HCT116 (cell line): ENCODE measurements around the gene TRAK1. TPM values are rescaled to one million over a fixed set of nuclear protein-coding genes. Genes with fewer than 3 reads are reported as not detected.

Source experiments
- ATAC-seq: fragments of 200-7000 bp; cut with Tn5 transposase; 2 replicates; pipeline ENCODE4 v1.9.1; 2020; ENCODE audit warnings: mild to moderate bottlenecking, moderate library complexity
- BruUV-seq: library from RNA; stranded (reverse); fragments of 400-500 nt; replicated peaks from 2 replicates; lab custom pipeline; 2021; lab: Mats Ljungman, UMichigan
- CTCF ChIA-PET: fragments of 300-600 bp; sonication (Branson Sonifier 250); formaldehyde crosslinking; loops from one replicate; lab custom pipeline; 2021; ENCODE audit warnings: antibody characterized with exemption; lab: Charles Lee
- POLR2A ChIA-PET: fragments of 300-600, 350-600 bp; sonication (Branson Sonifier 250); formaldehyde crosslinking; loops from one replicate; lab custom pipeline; 2021; ENCODE audit warnings: antibody characterized with exemption; lab: Charles Lee
- RAD21 ChIA-PET, 2 experiments: fragments of 300-600 bp; sonication (Branson Sonifier 250); formaldehyde crosslinking; loops; one replicate each; lab custom pipeline; 2023; ENCODE audit warnings: low total read pairs in 2 of 2; ENCODE audit not compliant: uncharacterized antibody in 2 of 2, unreplicated experiment in 2 of 2, low non-redundant PET in 1 of 2; lab: Charles Lee
- DNase-seq: peaks from one replicate; pipeline ENCODE4 v3.0.0-alpha.2; 2010; ENCODE audit warnings: low read depth, low spot score
- H2AFZ ChIP-seq: fragments of 200-600 bp; shearing (Covaris generic), sonication (generic); 2 replicates; pipeline ENCODE4 v1.6.1; 2017; ENCODE audit warnings: low read depth, mixed run types, mixed read lengths, antibody characterized with exemption, low read length; ENCODE audit not compliant: poor library complexity, severe bottlenecking
- H3K27ac ChIP-seq: 2 replicates; pipeline ENCODE4 v1.5.1; 2012; ENCODE audit warnings: low read depth, low read length
- H3K27me3 ChIP-seq: fragments of 200-600 bp; sonication (generic); 2 replicates; pipeline ENCODE4 v1.6.1; 2016; ENCODE audit warnings: mixed run types, low read length, mixed read lengths; ENCODE audit not compliant: insufficient read depth
- H3K36me3 ChIP-seq, 2 experiments: fragments of 200-500 bp in 1 of 2; fragments of 200-600 bp in 1 of 2; sonication (Bioruptor generic) in 1 of 2; sonication (generic) in 1 of 2; 2 replicates each; pipeline versions ENCODE4 v1.5.1 to v1.6.1; 2014 to 2016; ENCODE audit warnings: low read length in 2 of 2, inconsistent platforms in 1 of 2, mixed read lengths in 1 of 2, mixed run types in 1 of 2; ENCODE audit not compliant: insufficient read depth in 2 of 2, control insufficient read depth in 1 of 2
- H3K4me1 ChIP-seq, 2 experiments: fragments of 200-600 bp in 1 of 2; sonication (generic) in 1 of 2; 2 replicates each; pipeline versions ENCODE4 v1.5.1 to v1.6.1; 2012 to 2017; ENCODE audit warnings: low read length in 2 of 2, inconsistent platforms in 1 of 2, mild to moderate bottlenecking in 1 of 2, mixed read lengths in 1 of 2, mixed run types in 1 of 2, moderate library complexity in 1 of 2; ENCODE audit not compliant: insufficient read depth in 2 of 2, control insufficient read depth in 1 of 2
- H3K4me2 ChIP-seq: fragments of 200-600 bp; sonication (generic); 2 replicates; pipeline ENCODE4 v1.6.1; 2017; ENCODE audit warnings: mixed run types, low read length, mixed read lengths
- H3K4me3 ChIP-seq, 2 experiments: fragments of 200-600 bp in 1 of 2; sonication (generic) in 1 of 2; replicated peaks in 1 of 2; 2 replicates each; pipeline ENCODE4 v1.5.1; 2011 to 2016; ENCODE audit warnings: low read length in 2 of 2, control low read depth in 1 of 2, low read depth in 1 of 2, mild to moderate bottlenecking in 1 of 2, mixed read lengths in 1 of 2, mixed run types in 1 of 2
- H3K79me2 ChIP-seq: fragments of 200-600 bp; sonication (generic); 2 replicates; pipeline ENCODE4 v1.6.1; 2017; ENCODE audit warnings: mild to moderate bottlenecking, mixed run types, low read length, moderate library complexity, mixed read lengths; ENCODE audit not compliant: insufficient read depth
- H3K9ac ChIP-seq: fragments of 200-600 bp; sonication (generic); 2 replicates; pipeline ENCODE4 v1.6.1; 2016; ENCODE audit warnings: low read length, mixed read lengths
- H3K9me2 ChIP-seq: fragments of 200-600 bp; sonication (generic), shearing (Covaris generic); 2 replicates; pipeline ENCODE4 v1.6.1; 2017; ENCODE audit warnings: mixed run types, mild to moderate bottlenecking, moderate library complexity; ENCODE audit not compliant: insufficient read depth
- H3K9me3 ChIP-seq, 2 experiments: fragments of 200-500 bp in 1 of 2; fragments of 200-600 bp in 1 of 2; sonication (Bioruptor generic) in 1 of 2; sonication (generic) in 1 of 2; 2 replicates each; pipeline ENCODE4 v1.6.1; 2014 to 2017; ENCODE audit warnings: low read length in 2 of 2, mixed read lengths in 2 of 2, inconsistent platforms in 1 of 2, low read depth in 1 of 2, mild to moderate bottlenecking in 1 of 2, mixed run types in 1 of 2, moderate library complexity in 1 of 2; ENCODE audit not compliant: control insufficient read depth in 1 of 2, insufficient read depth in 1 of 2
- H4K20me1 ChIP-seq: fragments of 200-600 bp; sonication (generic), shearing (Covaris generic); 2 replicates; pipeline ENCODE4 v1.6.1; 2017; ENCODE audit warnings: mixed run types, mild to moderate bottlenecking, moderate library complexity; ENCODE audit not compliant: insufficient read depth
- CEBPB ChIP-seq: IDR thresholded peaks from 2 replicates; pipeline ENCODE4 v1.6.1; 2012; ENCODE audit warnings: low read depth
- EZH2phosphoT487 ChIP-seq: fragments of 200-600 bp; IDR thresholded peaks from 2 replicates; pipeline ENCODE4 v1.6.1; 2018; ENCODE audit warnings: antibody characterized with exemption, borderline replicate concordance
- JUND ChIP-seq: IDR thresholded peaks from 2 replicates; pipeline ENCODE4 v1.6.1; 2012
- MAX ChIP-seq: IDR thresholded peaks from 2 replicates; pipeline ENCODE4 v1.6.1; 2012
- REST ChIP-seq: IDR thresholded peaks from 2 replicates; pipeline ENCODE4 v1.6.1; 2012; ENCODE audit warnings: low read depth
- YY1 ChIP-seq: IDR thresholded peaks from 2 replicates; pipeline ENCODE4 v1.6.1; 2011; ENCODE audit warnings: low read length, low read depth, moderate library complexity, mild to moderate bottlenecking; ENCODE audit not compliant: insufficient replicate concordance; ENCODE audit errors: extremely low read depth
- ZFX ChIP-seq: fragments of 450-650 bp; IDR thresholded peaks from 2 replicates; pipeline ENCODE4 v1.6.1; 2017
- intact Hi-C: fragments of 100-400 bp; cut with micrococcal nuclease; formaldehyde crosslinking; loops from 2 replicates; pipeline ENCODE4 v1.10.0; 2022
- total RNA-seq: library from RNA; stranded (reverse); gene quantifications from one replicate; pipeline ENCODE4 v1.2.1, GENCODE V29; 2021; ENCODE audit not compliant: unreplicated experiment

The TRAK1 gene
- total RNA-seq, 1 experiment from 2014 or later = 25.9 TPM

GRCh38 chr3:42183991-42184632 is 93.0 kb downstream of the TRAK1 start:
- Histone ChIP-seq H3K36me3 (0 out of 4 replicates have a peak, but pooled peaks cover 0 to 3% of the 10 kb centered on the region in 2 experiments), H3K27ac (no peak overlapping the region), H3K9me2 (no peaks in the 10 kb centered on the region), H2AFZ (no peak overlapping the region), H3K9ac (no peak overlapping the region), H3K9me3 (no peaks in the 10 kb centered on the region), H3K4me3 (no peak overlapping the region), H3K27me3 (no peaks in the 10 kb centered on the region), H3K79me2 (no peaks in the 10 kb centered on the region; the same call in 1 of the 2 replicates), H3K4me1 (peaks cover 22 to 36% of the 10 kb centered on the region in 2 experiments), H3K4me2 (no peak overlapping the region), H4K20me1 (no peaks in the 10 kb centered on the region; the same call in 1 of the 2 replicates)
- ATAC-seq = no peak
- ChIA-PET RAD21 (no interaction called here), POLR2A (no interaction called here), CTCF (interaction anchor here (1.1 kb wide), 1 partner anchor 67 kb away, joined by 3 read pairs; no protein-coding TSS in a partner anchor)
- no TSS peak for BruUV-seq
- no peak for DNase-seq
- intact Hi-C loops = no loop called here
- TF ChIP-seq ZFX (no peak), YY1 (no peak), MAX (no peak), REST (no peak), EZH2phosphoT487 (no peak), CEBPB (no peak), JUND (no peak)
